SK-N-SH (cell line): ENCODE results near the gene HERC5. TPM values are rescaled to one million over a fixed set of nuclear protein-coding genes. Genes with fewer than 3 reads are reported as not detected.

Experiments used
- CTCF ChIA-PET: fragments of 300-600, 350-600 bp; formaldehyde crosslinking; extraction: SDS; loops from one replicate; lab custom pipeline; 2021; lab: Yijun Ruan, JAX
- POLR2A ChIA-PET: fragments of 350-600 bp; sonication (Branson Sonifier 250); formaldehyde crosslinking; extraction: SDS; loops from one replicate; lab custom pipeline; 2020; ENCODE audit warnings: antibody characterized with exemption, inconsistent platforms; lab: Yijun Ruan, JAX
- DNase-seq: peaks from one replicate; pipeline ENCODE4 v3.0.0; 2012
- H2AFZ ChIP-seq: fragments of 200-600 bp; sonication (generic); 2 replicates; pipeline ENCODE4 v1.8.1; 2016; ENCODE audit warnings: antibody characterized with exemption, mild to moderate bottlenecking, low read depth
- H3F3A ChIP-seq: fragments of 200-600 bp; sonication (generic); replicated peaks from 2 replicates; pipeline ENCODE3; 2016; ENCODE audit warnings: antibody characterized with exemption, mild to moderate bottlenecking; ENCODE audit not compliant: insufficient read depth
- H3K27ac ChIP-seq, 2 experiments: fragments of 200-500 bp in 1 of 2; fragments of 200-600 bp in 1 of 2; sonication (Bioruptor generic) in 1 of 2; sonication (generic), shearing (Covaris generic) in 1 of 2; 2 replicates each; pipeline versions ENCODE4 v1.5.1 to v1.6.1; 2014 to 2016; ENCODE audit warnings: low read depth in 2 of 2, inconsistent platforms in 1 of 2, low read length in 1 of 2, mild to moderate bottlenecking in 1 of 2, mixed read lengths in 1 of 2
- H3K27me3 ChIP-seq: fragments of 200-600 bp; sonication (generic), shearing (Covaris generic); 2 replicates; pipeline ENCODE4 v1.6.1; 2016; ENCODE audit warnings: mixed run types; ENCODE audit not compliant: insufficient read depth
- H3K36me3 ChIP-seq, 2 experiments: fragments of 200-500 bp in 1 of 2; fragments of 200-600 bp in 1 of 2; sonication (Bioruptor generic) in 1 of 2; sonication (generic) in 1 of 2; replicated peaks in 1 of 2; 2 replicates each; pipeline versions ENCODE3 to v1.5.1; 2014 to 2016; ENCODE audit warnings: low read length in 1 of 2, mild to moderate bottlenecking in 1 of 2; ENCODE audit not compliant: insufficient read depth in 2 of 2, control insufficient read depth in 1 of 2
- H3K4me1 ChIP-seq, 2 experiments: fragments of 200-500 bp in 1 of 2; fragments of 200-600 bp in 1 of 2; sonication (Bioruptor generic) in 1 of 2; sonication (generic), shearing (Covaris generic) in 1 of 2; 2 replicates each; pipeline versions ENCODE4 v1.5.1 to v1.6.1; 2014 to 2016; ENCODE audit warnings: low read depth in 1 of 2, low read length in 1 of 2, mixed run types in 1 of 2; ENCODE audit not compliant: insufficient read depth in 2 of 2, control insufficient read depth in 1 of 2
- H3K4me2 ChIP-seq: fragments of 200-600 bp; sonication (generic), shearing (Covaris generic); 2 replicates; pipeline ENCODE4 v1.6.1; 2017; ENCODE audit warnings: mixed run types
- H3K4me3 ChIP-seq, 2 experiments: fragments of 200-500 bp in 1 of 2; fragments of 200-600 bp in 1 of 2; sonication (Bioruptor generic) in 1 of 2; sonication (generic), shearing (Covaris generic) in 1 of 2; 2 replicates each; pipeline versions ENCODE4 v1.5.1 to v1.8.1; 2014 to 2016; ENCODE audit warnings: low read depth in 2 of 2, inconsistent platforms in 1 of 2, low read length in 1 of 2, mild to moderate bottlenecking in 1 of 2, mixed read lengths in 1 of 2, moderate library complexity in 1 of 2
- H3K79me2 ChIP-seq: fragments of 200-600 bp; sonication (generic); 2 replicates; pipeline ENCODE4 v1.8.1; 2017; ENCODE audit warnings: mild to moderate bottlenecking; ENCODE audit not compliant: insufficient read depth
- H3K9ac ChIP-seq: fragments of 200-600 bp; sonication (generic); 2 replicates; pipeline ENCODE4 v1.6.1; 2017; ENCODE audit warnings: mixed run types
- H3K9me2 ChIP-seq: fragments of 200-600 bp; sonication (generic); 2 replicates; pipeline ENCODE4 v1.6.1; 2017; ENCODE audit warnings: mixed run types
- H3K9me3 ChIP-seq: fragments of 200-600 bp; sonication (generic); 2 replicates; pipeline ENCODE4 v1.6.1; 2017; ENCODE audit warnings: mixed run types, mild to moderate bottlenecking, moderate library complexity
- H4K20me1 ChIP-seq: fragments of 200-600 bp; sonication (generic); 2 replicates; pipeline ENCODE4 v1.6.1; 2017; ENCODE audit warnings: mild to moderate bottlenecking, mixed run types; ENCODE audit not compliant: insufficient read depth
- CHD2 ChIP-seq: fragments of 150-350 bp; IDR thresholded peaks from 2 replicates; pipeline ENCODE4 v1.6.1; 2018; ENCODE audit warnings: low read length; ENCODE audit not compliant: partially characterized antibody
- CTCF ChIP-seq: fragments of 200-600 bp; sonication (generic); IDR thresholded peaks from 2 replicates; pipeline ENCODE4 v1.6.1; 2017; ENCODE audit warnings: antibody characterized with exemption, mild to moderate bottlenecking, moderate library complexity
- ELF1 ChIP-seq: IDR thresholded peaks from 2 replicates; pipeline ENCODE4 v1.4.0; 2012
- EP300 ChIP-seq, 2 experiments: IDR thresholded peaks; 2 replicates each; pipeline versions ENCODE4 v1.4.0 to v1.6.1; 2012; ENCODE audit warnings: borderline replicate concordance in 1 of 2, low read depth in 1 of 2, low read length in 1 of 2
- FOXJ3 ChIP-seq: sonication (generic); formaldehyde crosslinking; IDR thresholded peaks from 2 replicates; pipeline ENCODE4 v1.5.1; 2020; ENCODE audit warnings: mild to moderate bottlenecking, missing genetic modification reagents
- FOXM1 ChIP-seq: IDR thresholded peaks from 2 replicates; pipeline ENCODE4 v1.4.0; 2012; ENCODE audit warnings: low read depth, mild to moderate bottlenecking
- GATA2 ChIP-seq: sonication (generic); formaldehyde crosslinking; IDR thresholded peaks from 2 replicates; pipeline ENCODE4 v1.5.0; 2020; ENCODE audit warnings: mild to moderate bottlenecking, missing genetic modification reagents
- JUND ChIP-seq: IDR thresholded peaks from 2 replicates; pipeline ENCODE4 v1.4.0; 2012
- MEF2A ChIP-seq: IDR thresholded peaks from 2 replicates; pipeline ENCODE4 v1.4.0; 2012; ENCODE audit warnings: low read depth, borderline replicate concordance
- NFIC ChIP-seq: IDR thresholded peaks from 2 replicates; pipeline ENCODE4 v1.4.0; 2012; ENCODE audit warnings: borderline replicate concordance
- PBX3 ChIP-seq: IDR thresholded peaks from 2 replicates; pipeline ENCODE4; 2012
- RAD21 ChIP-seq: IDR thresholded peaks from 2 replicates; pipeline ENCODE4 v1.6.1; 2012; ENCODE audit warnings: mild to moderate bottlenecking, low read length
- REST ChIP-seq: IDR thresholded peaks from 2 replicates; pipeline ENCODE4 v1.6.1; 2012; ENCODE audit warnings: mild to moderate bottlenecking, low read depth, low read length, moderate library complexity
- RXRA ChIP-seq: IDR thresholded peaks from 2 replicates; pipeline ENCODE4 v1.4.0; 2012; ENCODE audit warnings: low read depth, mild to moderate bottlenecking, borderline replicate concordance
- SIN3A ChIP-seq: IDR thresholded peaks from 2 replicates; pipeline ENCODE4 v1.6.1; 2012; ENCODE audit warnings: low read depth, mild to moderate bottlenecking, low read length, moderate library complexity, borderline replicate concordance
- SMC3 ChIP-seq: IDR thresholded peaks from 2 replicates; pipeline ENCODE4 v1.6.1; 2012; ENCODE audit warnings: low read depth, low read length, improper control_type of control experiment
- TEAD4 ChIP-seq: IDR thresholded peaks from 2 replicates; pipeline ENCODE4 v1.4.0; 2012; ENCODE audit warnings: mild to moderate bottlenecking, borderline replicate concordance; ENCODE audit not compliant: insufficient read depth
- USF1 ChIP-seq: IDR thresholded peaks from 2 replicates; pipeline ENCODE4 v1.4.0; 2012; ENCODE audit warnings: low read depth, borderline replicate concordance
- WGBS: methylation state at CpG from one replicate; pipeline ENCODE4 v1.1.6; 2017; ENCODE audit warnings: low lambda C conversion rate; 5-methylcytosine and 5-hydroxymethylcytosine counted together
- polyA plus RNA-seq, 3 experiments: library from polyadenylated mRNA; depleted of rRNA; stranded (reverse); fragments of >200 nt; gene quantifications; 2 replicates each; pipeline ENCODE4 v1.2.3, GENCODE V29; 2012
- TF ChIP-seq, protein P1 (sequence below): fragments of 150-350 bp; IDR thresholded peaks from 2 replicates; pipeline ENCODE4 v1.6.1; 2017; ENCODE audit warnings: antibody characterized with exemption, low read length, low read depth, borderline replicate concordance
- TF ChIP-seq, protein P2 (sequence below): IDR thresholded peaks from 2 replicates; pipeline ENCODE4 v1.4.0; 2012; ENCODE audit warnings: low read depth, borderline replicate concordance
- TF ChIP-seq, protein P3 (sequence below): fragments of 150-350 bp; IDR thresholded peaks from 2 replicates; pipeline ENCODE4 v1.6.1; 2016; ENCODE audit warnings: mild to moderate bottlenecking, low read depth, low read length
- TF ChIP-seq, protein P4 (sequence below): IDR thresholded peaks from 2 replicates; pipeline ENCODE4 v1.4.0; 2012; ENCODE audit warnings: low read depth

Gene HERC5
- polyA plus RNA-seq, 1 of the 3 experiments (the other 2 are of a cell fraction): 0.15 TPM

DNA sequence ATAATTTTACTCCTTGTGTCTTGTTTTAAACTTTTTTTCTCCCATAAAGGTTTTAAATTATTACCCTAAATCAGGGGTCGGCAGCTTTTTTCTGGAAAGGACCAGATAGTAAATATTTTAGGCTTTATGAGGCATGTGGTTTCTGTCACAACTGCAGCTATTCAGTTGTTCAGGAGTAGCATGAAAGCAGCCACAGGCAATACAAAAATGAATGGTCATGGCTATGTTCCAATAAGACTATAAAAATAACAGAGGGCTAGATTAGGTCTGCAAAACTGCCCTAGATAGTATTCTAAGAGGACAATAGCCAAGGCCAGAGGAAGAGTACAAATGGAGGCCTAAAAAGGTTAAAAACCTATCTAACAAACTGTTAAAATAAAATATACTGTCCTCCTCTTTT lies 24.6 kb downstream of the HERC5 start:
- Histone ChIP-seq H2AFZ (no peak overlapping the region), H3K36me3 (no peaks in the 10 kb centered on the region), H3K4me3 (no peak overlapping the region), H3K4me1 (no peaks in the 10 kb centered on the region), H3K9me3 (no peaks in the 10 kb centered on the region), H3K9ac (no peak overlapping the region), H3K9me2 (no peaks in the 10 kb centered on the region), H3K27me3 (no peaks in the 10 kb centered on the region; the same call in 1 of the 2 replicates), H3K4me2 (no peak overlapping the region), H3K79me2 (no peaks in the 10 kb centered on the region), H3K27ac (no peak overlapping the region), H4K20me1 (no peaks in the 10 kb centered on the region), H3F3A (no peaks in the 10 kb centered on the region)
- DNase-seq: peak; percentile 22
- CTCF ChIA-PET: interaction anchor here (1.0 to 1.5 kb wide), 3 partner anchors 34 to 103 kb away, joined by 3 to 6 read pairs (median 3); partner anchors contain the start of gene HERC6
- 44% methylated on average over 1 of the region's 1 CpG for WGBS
- POLR2A ChIA-PET: no interaction called here
- TF ChIP-seq CHD2 (no peak), RAD21 (no peak), FOXJ3 (CRISPR knock-in tag) (no peak), SIN3A (no peak), CTCF (no peak), PBX3 (no peak), ELF1 (no peak), JUND (no peak), TEAD4 (no peak), NFIC (no peak), FOXM1 (no peak), MEF2A (no peak), EP300 (IDR thresholded peaks at IDR 0.05; ENCODE audit: borderline replicate concordance in 1 of 2, low read depth in 1 of 2, low read length in 1 of 2) (peak in 1 of 2 experiments; percentile 48; a peak in 1 of 4 replicates), RXRA (no peak), GATA2 (CRISPR knock-in tag) (no peak), REST (no peak), SMC3 (no peak), USF1 (no peak)
- TF ChIP-seq, protein P1, sequence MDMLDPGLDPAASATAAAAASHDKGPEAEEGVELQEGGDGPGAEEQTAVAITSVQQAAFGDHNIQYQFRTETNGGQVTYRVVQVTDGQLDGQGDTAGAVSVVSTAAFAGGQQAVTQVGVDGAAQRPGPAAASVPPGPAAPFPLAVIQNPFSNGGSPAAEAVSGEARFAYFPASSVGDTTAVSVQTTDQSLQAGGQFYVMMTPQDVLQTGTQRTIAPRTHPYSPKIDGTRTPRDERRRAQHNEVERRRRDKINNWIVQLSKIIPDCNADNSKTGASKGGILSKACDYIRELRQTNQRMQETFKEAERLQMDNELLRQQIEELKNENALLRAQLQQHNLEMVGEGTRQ: no peak
- TF ChIP-seq, protein P2, sequence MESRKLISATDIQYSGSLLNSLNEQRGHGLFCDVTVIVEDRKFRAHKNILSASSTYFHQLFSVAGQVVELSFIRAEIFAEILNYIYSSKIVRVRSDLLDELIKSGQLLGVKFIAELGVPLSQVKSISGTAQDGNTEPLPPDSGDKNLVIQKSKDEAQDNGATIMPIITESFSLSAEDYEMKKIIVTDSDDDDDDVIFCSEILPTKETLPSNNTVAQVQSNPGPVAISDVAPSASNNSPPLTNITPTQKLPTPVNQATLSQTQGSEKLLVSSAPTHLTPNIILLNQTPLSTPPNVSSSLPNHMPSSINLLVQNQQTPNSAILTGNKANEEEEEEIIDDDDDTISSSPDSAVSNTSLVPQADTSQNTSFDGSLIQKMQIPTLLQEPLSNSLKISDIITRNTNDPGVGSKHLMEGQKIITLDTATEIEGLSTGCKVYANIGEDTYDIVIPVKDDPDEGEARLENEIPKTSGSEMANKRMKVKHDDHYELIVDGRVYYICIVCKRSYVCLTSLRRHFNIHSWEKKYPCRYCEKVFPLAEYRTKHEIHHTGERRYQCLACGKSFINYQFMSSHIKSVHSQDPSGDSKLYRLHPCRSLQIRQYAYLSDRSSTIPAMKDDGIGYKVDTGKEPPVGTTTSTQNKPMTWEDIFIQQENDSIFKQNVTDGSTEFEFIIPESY: no peak
- TF ChIP-seq, protein P3, sequence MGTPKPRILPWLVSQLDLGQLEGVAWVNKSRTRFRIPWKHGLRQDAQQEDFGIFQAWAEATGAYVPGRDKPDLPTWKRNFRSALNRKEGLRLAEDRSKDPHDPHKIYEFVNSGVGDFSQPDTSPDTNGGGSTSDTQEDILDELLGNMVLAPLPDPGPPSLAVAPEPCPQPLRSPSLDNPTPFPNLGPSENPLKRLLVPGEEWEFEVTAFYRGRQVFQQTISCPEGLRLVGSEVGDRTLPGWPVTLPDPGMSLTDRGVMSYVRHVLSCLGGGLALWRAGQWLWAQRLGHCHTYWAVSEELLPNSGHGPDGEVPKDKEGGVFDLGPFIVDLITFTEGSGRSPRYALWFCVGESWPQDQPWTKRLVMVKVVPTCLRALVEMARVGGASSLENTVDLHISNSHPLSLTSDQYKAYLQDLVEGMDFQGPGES: no peak
- TF ChIP-seq, protein P4, sequence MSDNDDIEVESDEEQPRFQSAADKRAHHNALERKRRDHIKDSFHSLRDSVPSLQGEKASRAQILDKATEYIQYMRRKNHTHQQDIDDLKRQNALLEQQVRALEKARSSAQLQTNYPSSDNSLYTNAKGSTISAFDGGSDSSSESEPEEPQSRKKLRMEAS: no peak
